Smooth muscle cell (in vitro differentiated cells): ENCODE results near the gene ZDHHC20. TPM values are rescaled to one million over a fixed set of nuclear protein-coding genes. Genes with fewer than 3 reads are reported as not detected.
"Not testable (repeated sequence)": the region's sequence is repeated elsewhere in the genome, so short reads cannot be mapped to it uniquely, and the experiment has no call there.

Source experiments
- DNase-seq: peaks from one replicate; lab custom pipeline; 2025; ENCODE audit not compliant: unreplicated experiment; lab: John Stamatoyannopoulos, UW
- H2AFZ ChIP-seq: fragments of 200-600 bp; sonication (generic); 2 replicates; pipeline ENCODE4 v1.6.0; 2016; ENCODE audit warnings: antibody characterized with exemption, low read depth, mild to moderate bottlenecking
- H3F3A ChIP-seq: fragments of 200-600 bp; sonication (generic); 2 replicates; pipeline ENCODE4 v1.6.0; 2017; ENCODE audit warnings: antibody characterized with exemption, low read depth
- H3K27ac ChIP-seq: fragments of 200-600 bp; sonication (generic); 2 replicates; pipeline ENCODE4 v1.5.1; 2016; ENCODE audit warnings: low read depth, mild to moderate bottlenecking
- H3K27me3 ChIP-seq: fragments of 200-600 bp; sonication (generic); 2 replicates; pipeline ENCODE4 v1.6.1; 2016; ENCODE audit warnings: low read depth, mild to moderate bottlenecking
- H3K36me3 ChIP-seq: fragments of 200-600 bp; sonication (generic); 2 replicates; pipeline ENCODE4 v1.5.1; 2016; ENCODE audit warnings: low read depth
- H3K4me1 ChIP-seq: fragments of 200-600 bp; sonication (generic); 2 replicates; pipeline ENCODE4 v1.5.1; 2016; ENCODE audit warnings: low read depth
- H3K4me2 ChIP-seq: fragments of 200-600 bp; sonication (generic); 2 replicates; pipeline ENCODE4 v1.6.0; 2016; ENCODE audit warnings: mild to moderate bottlenecking
- H3K4me3 ChIP-seq: fragments of 200-600 bp; sonication (generic); 2 replicates; pipeline ENCODE4 v1.5.1; 2016; ENCODE audit warnings: mild to moderate bottlenecking
- H3K79me2 ChIP-seq: fragments of 200-600 bp; sonication (generic); 2 replicates; pipeline ENCODE4 v1.6.0; 2016; ENCODE audit warnings: low read depth, mild to moderate bottlenecking
- H3K9ac ChIP-seq: fragments of 200-600 bp; sonication (generic); 2 replicates; pipeline ENCODE4 v1.6.0; 2016; ENCODE audit warnings: low read depth
- H3K9me3 ChIP-seq: fragments of 200-600 bp; sonication (generic); replicated peaks from 2 replicates; pipeline ENCODE4 v1.5.1; 2016; ENCODE audit warnings: low read depth
- H4K20me1 ChIP-seq: fragments of 200-600 bp; sonication (generic); 2 replicates; pipeline ENCODE4 v1.6.0; 2016; ENCODE audit warnings: low read depth
- CTCF ChIP-seq: fragments of 200-600 bp; sonication (generic); IDR thresholded peaks from 2 replicates; pipeline ENCODE4 v1.5.1; 2017; ENCODE audit warnings: borderline replicate concordance, mild to moderate bottlenecking, antibody characterized with exemption; ENCODE audit not compliant: insufficient read depth, poor library complexity, severe bottlenecking
- WGBS: methylation state at CpG from one replicate; pipeline ENCODE4 v1.1.7; 2016; ENCODE audit warnings: low lambda C conversion rate; 5-methylcytosine and 5-hydroxymethylcytosine counted together
- polyA plus RNA-seq: library from polyadenylated mRNA; unstranded; fragments of >200 nt; fragmentation: Nextera tagmentation; extraction: Ambion mirVana; gene quantifications from 2 replicates; pipeline ENCODE4 v1.2.1, GENCODE V29; 2016
- total RNA-seq: library from RNA; depleted of rRNA; stranded (reverse); fragments of >200 nt; gene quantifications from 2 replicates; pipeline ENCODE4 v1.2.3, GENCODE V29; 2014

Gene ZDHHC20
- total and polyA plus RNA-seq, 2 experiments from 2014 or later, result 24.2 to 198 TPM

DNA sequence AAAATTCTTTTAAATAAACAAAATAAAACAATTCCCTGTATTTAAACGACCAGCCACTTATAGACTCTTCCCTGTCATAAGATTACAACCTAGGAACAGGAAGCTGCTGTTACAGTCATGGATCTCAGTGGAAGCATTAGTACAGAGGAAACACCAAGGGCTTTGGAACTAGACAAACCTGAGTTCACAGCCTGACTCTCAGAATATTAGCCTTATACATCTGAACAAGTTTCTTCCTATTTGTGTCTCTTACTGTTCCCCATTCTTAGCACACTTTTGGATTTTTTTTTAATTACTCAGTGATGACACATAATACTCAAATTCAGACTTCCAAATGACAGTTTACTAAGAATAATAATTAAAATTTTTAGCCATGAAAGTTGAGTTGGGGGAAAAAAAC lies 46.1 kb downstream of the ZDHHC20 start:
- Histone ChIP-seq H3K9me3 (no peaks in the 10 kb centered on the region), H3K79me2 (peaks cover 13% of the 10 kb centered on the region), H3K27me3 (no peaks in the 10 kb centered on the region), H3K27ac (no peak overlapping the region), H3K4me2 (no peak overlapping the region), H3K4me1 (peaks cover 6% of the 10 kb centered on the region), H4K20me1 (peaks cover 6% of the 10 kb centered on the region), H3K36me3 (peaks cover 4% of the 10 kb centered on the region), H3K4me3 (no peak overlapping the region), H3F3A (no peaks in the 10 kb centered on the region), H3K9ac (no peak overlapping the region), H2AFZ (no peak overlapping the region)
- WGBS, result 97% methylated on average over 1 of the region's 1 CpG
- no peak for DNase-seq
- TF ChIP-seq CTCF, result no peak

DNA sequence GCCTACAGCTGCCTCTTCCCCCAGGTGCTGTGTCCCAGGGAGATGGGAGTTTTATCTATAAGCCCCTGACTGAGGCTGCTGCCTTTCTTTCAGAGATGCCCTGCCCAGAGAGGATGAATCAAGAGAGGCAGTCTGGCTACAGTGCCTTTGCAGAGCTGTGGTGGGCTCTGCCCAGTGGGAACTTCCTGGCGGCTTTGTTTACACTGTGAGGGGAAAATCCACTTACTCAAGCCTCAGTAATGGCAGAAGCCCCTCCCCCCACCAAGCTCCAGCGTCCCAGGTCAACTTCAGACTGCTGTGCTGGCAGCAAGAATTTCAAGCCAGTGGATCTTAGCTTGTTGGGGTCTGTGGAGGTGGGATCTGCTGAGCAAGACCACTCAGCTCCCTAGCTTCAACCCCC lies 48.6 kb downstream of the ZDHHC20 start:
- H4K20me1 ChIP-seq, H3K4me2 ChIP-seq, DNase-seq, H3K79me2 ChIP-seq, H3K9me3 ChIP-seq, H3F3A ChIP-seq, H3K4me1 ChIP-seq, H3K9ac ChIP-seq, H3K27me3 ChIP-seq, H2AFZ ChIP-seq, H3K36me3 ChIP-seq, H3K4me3 ChIP-seq: not testable (repeated sequence)
- H3K27ac ChIP-seq, result peak overlapping the region; percentile 44
- WGBS, result 18% methylated on average over 2 of the region's 2 CpGs

GRCh38 chr13:21405309-21405708 lies 53.8 kb downstream of the ZDHHC20 start:
- H3K4me2 ChIP-seq, result no peak overlapping the region
- 97% methylated on average over 1 of the region's 1 CpG for WGBS
- no peaks in the 10 kb centered on the region for H3K36me3 ChIP-seq
- H3K9me3 ChIP-seq, result no peaks in the 10 kb centered on the region
- H4K20me1 ChIP-seq, result no peaks in the 10 kb centered on the region
- no peak for TF ChIP-seq CTCF
- H3K4me1 ChIP-seq, result peaks cover 6% of the 10 kb centered on the region
- DNase-seq, result no peak
- H3K27ac ChIP-seq, result no peak overlapping the region
- no peak overlapping the region for H2AFZ ChIP-seq
- peaks cover 4% of the 10 kb centered on the region for H3K79me2 ChIP-seq
- no peak overlapping the region for H3K4me3 ChIP-seq
- H3K27me3 ChIP-seq, result no peaks in the 10 kb centered on the region
- H3F3A ChIP-seq, result peaks cover 6% of the 10 kb centered on the region
- H3K9ac ChIP-seq, result no peak overlapping the region

GRCh38 chr13:21402586-21403307 lies 56.4 kb downstream of the ZDHHC20 start:
- H4K20me1 ChIP-seq, result no peaks in the 10 kb centered on the region
- H3K27ac ChIP-seq, result no peak overlapping the region
- no peak overlapping the region for H3K4me2 ChIP-seq
- H3K4me3 ChIP-seq, result no peak overlapping the region
- H3K9ac ChIP-seq, result no peak overlapping the region
- no peak for TF ChIP-seq CTCF
- H3F3A ChIP-seq, result peaks cover 6% of the 10 kb centered on the region
- H2AFZ ChIP-seq, result no peak overlapping the region
- H3K79me2 ChIP-seq, result peaks cover 2% of the 10 kb centered on the region
- H3K4me1 ChIP-seq, result no peaks in the 10 kb centered on the region
- no peaks in the 10 kb centered on the region for H3K36me3 ChIP-seq
- H3K9me3 ChIP-seq, result no peaks in the 10 kb centered on the region
- no peak for DNase-seq
- no peaks in the 10 kb centered on the region for H3K27me3 ChIP-seq
- 64% methylated on average over 3 of the region's 3 CpGs for WGBS
